ENCODE results near the gene LRMDA.

DNA sequence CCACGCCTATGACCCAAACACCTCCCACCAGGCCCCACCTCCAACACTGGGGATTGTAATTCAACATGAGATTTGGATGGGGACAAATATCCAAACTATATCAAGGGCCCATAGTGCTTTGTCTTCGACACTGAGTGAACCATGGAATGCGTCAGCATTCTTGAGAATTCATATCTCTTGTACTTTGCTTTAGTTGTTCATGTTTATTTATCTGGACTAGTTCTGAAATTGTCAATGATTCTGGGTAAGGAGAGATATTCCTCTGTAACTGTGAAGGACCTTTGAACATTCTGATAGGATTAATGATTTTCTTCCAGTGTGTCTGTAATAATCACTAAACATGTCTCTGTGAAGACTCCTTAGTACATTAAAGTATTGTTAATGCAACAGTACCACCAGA lies 374.8 kb downstream of the LRMDA start:
- TF ChIP-seq NFIC (IDR thresholded peaks at IDR 0.05) (no peak), YY1 (IDR thresholded peaks at IDR 0.05; ENCODE audit: low read depth) (no peak), MAX (IDR thresholded peaks at IDR 0.05) (no peak), CEBPB (IDR thresholded peaks at IDR 0.05) (no peak)

Measured in Ishikawa (cell line).